Ecto neural progenitor cell (in vitro differentiated cells): ENCODE data around the gene ZFAND2A.
"Not testable (repeated sequence)": the region's sequence is repeated elsewhere in the genome, so short reads cannot be mapped to it uniquely, and the experiment has no call there.

Experiments
- DNase-seq: peaks from one replicate; pipeline ENCODE4 v3.0.0-alpha.2; 2018; ENCODE audit warnings: low spot score

The ZFAND2A gene

GRCh38 chr7:1151156-1151555, 8.8 kb downstream of the ZFAND2A start:
- no peak for DNase-seq

GRCh38 chr7:1150400-1151002, 9.5 kb downstream of the ZFAND2A start:
- no peak for DNase-seq

- DNase-seq = no peak
These were observed 10.6 kb downstream of the ZFAND2A start for GRCh38 chr7:1149351-1149794.

- not testable (repeated sequence) for DNase-seq
These were observed 12.1 kb downstream of the ZFAND2A start for GRCh38 chr7:1147873-1148272.

- DNase-seq = no peak
These were observed 15.7 kb downstream of the ZFAND2A start for GRCh38 chr7:1144269-1144771.

GRCh38 chr7:1143031-1143430, 17.0 kb downstream of the ZFAND2A start:
- DNase-seq = not testable (repeated sequence)

- DNase-seq = no peak
These were observed 17.9 kb downstream of the ZFAND2A start for GRCh38 chr7:1142051-1142635.

GRCh38 chr7:1141651-1142050, 18.3 kb downstream of the ZFAND2A start:
- no peak for DNase-seq

GRCh38 chr7:1140476-1141104, 19.4 kb downstream of the ZFAND2A start:
- DNase-seq = no peak

GRCh38 chr7:1137517-1138167, 22.4 kb downstream of the ZFAND2A start:
- no peak for DNase-seq

- DNase-seq = no peak
These were observed 23.0 kb downstream of the ZFAND2A start for GRCh38 chr7:1136841-1137516.

GRCh38 chr7:1134951-1135350, 25.0 kb downstream of the ZFAND2A start:
- no peak for DNase-seq

- no peak for DNase-seq
These were observed 28.3 kb downstream of the ZFAND2A start for GRCh38 chr7:1131471-1132265.

- no peak for DNase-seq
These were observed 29.7 kb downstream of the ZFAND2A start for GRCh38 chr7:1130021-1130990.

- DNase-seq = no peak
These were observed 30.6 kb downstream of the ZFAND2A start for GRCh38 chr7:1129431-1129830.

- no peak for DNase-seq
These were observed 33.0 kb downstream of the ZFAND2A start for GRCh38 chr7:1127001-1127400.

- no peak for DNase-seq
These were observed 34.4 kb downstream of the ZFAND2A start for GRCh38 chr7:1125603-1125969.

- no peak for DNase-seq
These were observed 35.0 kb downstream of the ZFAND2A start for GRCh38 chr7:1124816-1125602.

GRCh38 chr7:1124164-1124563, 35.8 kb downstream of the ZFAND2A start:
- no peak for DNase-seq
